HEK293 (cell line): ENCODE measurements around the gene PBX3.

ENCODE experiments used
- HOXC10 ChIP-seq: sonication (generic); formaldehyde crosslinking; IDR thresholded peaks from 2 replicates; pipeline ENCODE4 v1.8.1; 2023; ENCODE audit warnings: mild to moderate bottlenecking, missing genetic modification reagents
- MYNN ChIP-seq: fragments of 450-650 bp; formaldehyde crosslinking; IDR thresholded peaks from 2 replicates; pipeline ENCODE4 v1.5.1; 2016; ENCODE audit warnings: missing biosample characterization, missing genetic modification characterization, borderline replicate concordance
- OSR2 ChIP-seq: fragments of 450-650 bp; formaldehyde crosslinking; IDR thresholded peaks from 2 replicates; pipeline ENCODE4 v1.5.1; 2016; ENCODE audit warnings: missing biosample characterization, missing genetic modification characterization
- PRDM10 ChIP-seq: fragments of 450-650 bp; formaldehyde crosslinking; IDR thresholded peaks from 2 replicates; pipeline ENCODE4 v1.5.1; 2016; ENCODE audit warnings: missing biosample characterization, missing genetic modification characterization
- SALL2 ChIP-seq: fragments of 450-650 bp; formaldehyde crosslinking; IDR thresholded peaks from 2 replicates; pipeline ENCODE4 v1.5.0; 2017; ENCODE audit warnings: missing biosample characterization, mild to moderate bottlenecking, missing genetic modification characterization, borderline replicate concordance
- WT1 ChIP-seq: fragments of 450-650 bp; formaldehyde crosslinking; IDR thresholded peaks from 2 replicates; pipeline ENCODE4 v1.5.1; 2016; ENCODE audit warnings: missing biosample characterization, missing genetic modification characterization
- YY1 ChIP-seq: fragments of 450-650 bp; formaldehyde crosslinking; IDR thresholded peaks from 2 replicates; pipeline ENCODE4 v1.5.1; 2018; ENCODE audit warnings: missing biosample characterization, missing genetic modification characterization
- ZBTB17 ChIP-seq: fragments of 450-650 bp; formaldehyde crosslinking; IDR thresholded peaks from 2 replicates; pipeline ENCODE4 v1.5.1; 2016; ENCODE audit warnings: missing biosample characterization, missing genetic modification characterization
- ZNF114 ChIP-seq: fragments of 450-650 bp; formaldehyde crosslinking; IDR thresholded peaks from 2 replicates; pipeline ENCODE4 v1.5.0; 2017; ENCODE audit warnings: missing biosample characterization, missing genetic modification characterization
- ZNF121 ChIP-seq: fragments of 450-650 bp; formaldehyde crosslinking; IDR thresholded peaks from 2 replicates; pipeline ENCODE4 v1.5.1; 2016; ENCODE audit warnings: missing biosample characterization, missing genetic modification characterization
- ZNF133 ChIP-seq: fragments of 450-650 bp; formaldehyde crosslinking; IDR thresholded peaks from 2 replicates; pipeline ENCODE4 v1.5.1; 2016; ENCODE audit warnings: missing biosample characterization, missing genetic modification characterization
- ZNF214 ChIP-seq: fragments of 450-650 bp; formaldehyde crosslinking; IDR thresholded peaks from 2 replicates; pipeline ENCODE4 v1.5.1; 2017; ENCODE audit warnings: missing biosample characterization, mild to moderate bottlenecking, missing genetic modification characterization, borderline replicate concordance
- ZNF280D ChIP-seq: fragments of 450-650 bp; formaldehyde crosslinking; IDR thresholded peaks from 2 replicates; pipeline ENCODE4 v1.5.1; 2016; ENCODE audit warnings: missing biosample characterization, missing genetic modification characterization
- ZNF335 ChIP-seq: fragments of 450-650 bp; formaldehyde crosslinking; conservative IDR thresholded peaks from 2 replicates; pipeline ENCODE4 v1.5.1; 2016; ENCODE audit warnings: missing biosample characterization, missing genetic modification characterization
- ZNF350 ChIP-seq: fragments of 450-650 bp; formaldehyde crosslinking; IDR thresholded peaks from 2 replicates; pipeline ENCODE4 v1.5.0; 2017; ENCODE audit warnings: missing biosample characterization, mild to moderate bottlenecking, missing genetic modification characterization
- ZNF501 ChIP-seq: fragments of 450-650 bp; formaldehyde crosslinking; IDR thresholded peaks from 2 replicates; pipeline ENCODE4 v1.5.1; 2016; ENCODE audit warnings: missing biosample characterization, missing genetic modification characterization
- ZNF558 ChIP-seq: fragments of 450-650 bp; formaldehyde crosslinking; IDR thresholded peaks from 2 replicates; pipeline ENCODE4 v1.5.1; 2016; ENCODE audit warnings: missing biosample characterization, missing genetic modification characterization
- ZNF560 ChIP-seq: fragments of 450-650 bp; formaldehyde crosslinking; IDR thresholded peaks from 2 replicates; pipeline ENCODE4 v1.5.1; 2017; ENCODE audit warnings: missing biosample characterization, missing genetic modification characterization, borderline replicate concordance
- ZNF621 ChIP-seq: fragments of 450-650 bp; formaldehyde crosslinking; IDR thresholded peaks from 2 replicates; pipeline ENCODE4 v1.5.1; 2017; ENCODE audit warnings: missing biosample characterization, missing genetic modification characterization
- ZNF792 ChIP-seq: fragments of 450-650 bp; formaldehyde crosslinking; IDR thresholded peaks from 2 replicates; pipeline ENCODE4 v1.5.1; 2016; ENCODE audit warnings: missing biosample characterization, missing genetic modification characterization
- ZNF830 ChIP-seq: fragments of 450-650 bp; IDR thresholded peaks from 2 replicates; pipeline ENCODE4 v1.5.0; 2018; ENCODE audit warnings: missing biosample characterization, missing genetic modification characterization, low read depth, mild to moderate bottlenecking, moderate library complexity
- TF ChIP-seq, protein P1 (sequence below): sonication (generic); formaldehyde crosslinking; IDR thresholded peaks from 2 replicates; pipeline ENCODE4 v1.8.1; 2022; ENCODE audit warnings: mild to moderate bottlenecking, moderate library complexity, missing genetic modification reagents
- TF ChIP-seq, protein P2 (sequence below): fragments of 450-650 bp; formaldehyde crosslinking; IDR thresholded peaks from 2 replicates; pipeline ENCODE4 v1.5.1; 2016; ENCODE audit warnings: missing biosample characterization, missing genetic modification characterization
- TF ChIP-seq, protein P3 (sequence below): fragments of 450-650 bp; IDR thresholded peaks from 2 replicates; pipeline ENCODE4 v1.5.1; 2018; ENCODE audit warnings: missing biosample characterization, mild to moderate bottlenecking, missing genetic modification characterization
- TF ChIP-seq, protein P4 (sequence below): fragments of 450-650 bp; formaldehyde crosslinking; IDR thresholded peaks from 2 replicates; pipeline ENCODE4 v1.5.0; 2017; ENCODE audit warnings: missing biosample characterization, missing genetic modification characterization, borderline replicate concordance
- TF ChIP-seq, protein P5 (sequence below): fragments of 450-650 bp; formaldehyde crosslinking; IDR thresholded peaks from 2 replicates; pipeline ENCODE4 v1.5.1; 2016; ENCODE audit warnings: missing biosample characterization, missing genetic modification characterization

The PBX3 gene

DNA sequence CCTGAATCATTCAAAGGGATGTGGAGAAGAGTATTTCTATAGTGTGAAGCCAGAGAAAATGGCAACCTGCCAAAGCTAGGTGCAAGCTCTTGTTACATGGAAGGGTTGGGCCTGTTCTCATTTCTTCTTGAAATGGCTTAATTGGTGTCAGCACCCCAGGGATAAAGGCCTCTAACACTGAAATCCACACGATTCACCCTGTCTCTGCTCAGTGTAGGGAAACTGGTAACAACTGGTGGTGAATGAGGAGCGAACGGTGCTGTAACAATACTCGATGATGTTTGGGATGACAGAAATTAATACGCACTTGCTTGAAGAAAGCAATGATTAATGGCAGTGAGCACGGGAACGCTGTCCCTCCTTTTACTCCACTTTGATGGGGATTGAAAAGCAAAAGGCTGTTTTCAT lies 16.2 kb downstream of the PBX3 start (continued):
- TF ChIP-seq ZNF214 (tag by site-specific recombination) (no peak), ZNF560 (tag by site-specific recombination) (no peak), HOXC10 (CRISPR knock-in tag) (no peak), ZNF501 (tag by site-specific recombination) (no peak; the same call in 1 of the 2 replicates), WT1 (tag by site-specific recombination) (peak; percentile 83), ZNF558 (tag by site-specific recombination) (0 out of 2 replicates have a peak, but pooled peaks have one; percentile 27), ZNF350 (tag by site-specific recombination) (no peak), ZNF335 (tag by site-specific recombination) (0 out of 2 replicates have a peak, but pooled peaks have one; percentile 25), ZNF114 (tag by site-specific recombination) (no peak), OSR2 (tag by site-specific recombination) (peak; percentile 79), ZNF121 (tag by site-specific recombination) (no peak), ZBTB17 (tag by site-specific recombination) (peak; percentile 92), ZNF621 (tag by site-specific recombination) (no peak), ZNF792 (tag by site-specific recombination) (no peak), SALL2 (tag by site-specific recombination) (no peak), YY1 (no peak), ZNF830 (tag by site-specific recombination) (no peak), MYNN (tag by site-specific recombination) (no peak), ZNF133 (no peak), ZNF280D (tag by site-specific recombination) (no peak), PRDM10 (tag by site-specific recombination) (peak; percentile 48)
- TF ChIP-seq, protein P1, sequence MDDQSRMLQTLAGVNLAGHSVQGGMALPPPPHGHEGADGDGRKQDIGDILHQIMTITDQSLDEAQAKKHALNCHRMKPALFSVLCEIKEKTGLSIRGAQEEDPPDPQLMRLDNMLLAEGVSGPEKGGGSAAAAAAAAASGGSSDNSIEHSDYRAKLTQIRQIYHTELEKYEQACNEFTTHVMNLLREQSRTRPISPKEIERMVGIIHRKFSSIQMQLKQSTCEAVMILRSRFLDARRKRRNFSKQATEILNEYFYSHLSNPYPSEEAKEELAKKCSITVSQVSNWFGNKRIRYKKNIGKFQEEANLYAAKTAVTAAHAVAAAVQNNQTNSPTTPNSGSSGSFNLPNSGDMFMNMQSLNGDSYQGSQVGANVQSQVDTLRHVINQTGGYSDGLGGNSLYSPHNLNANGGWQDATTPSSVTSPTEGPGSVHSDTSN (CRISPR knock-in tag), result no peak
- TF ChIP-seq, protein P2, sequence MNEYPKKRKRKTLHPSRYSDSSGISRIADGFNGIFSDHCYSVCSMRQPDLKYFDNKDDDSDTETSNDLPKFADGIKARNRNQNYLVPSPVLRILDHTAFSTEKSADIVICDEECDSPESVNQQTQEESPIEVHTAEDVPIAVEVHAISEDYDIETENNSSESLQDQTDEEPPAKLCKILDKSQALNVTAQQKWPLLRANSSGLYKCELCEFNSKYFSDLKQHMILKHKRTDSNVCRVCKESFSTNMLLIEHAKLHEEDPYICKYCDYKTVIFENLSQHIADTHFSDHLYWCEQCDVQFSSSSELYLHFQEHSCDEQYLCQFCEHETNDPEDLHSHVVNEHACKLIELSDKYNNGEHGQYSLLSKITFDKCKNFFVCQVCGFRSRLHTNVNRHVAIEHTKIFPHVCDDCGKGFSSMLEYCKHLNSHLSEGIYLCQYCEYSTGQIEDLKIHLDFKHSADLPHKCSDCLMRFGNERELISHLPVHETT (tag by site-specific recombination), result no peak
- TF ChIP-seq, protein P3, sequence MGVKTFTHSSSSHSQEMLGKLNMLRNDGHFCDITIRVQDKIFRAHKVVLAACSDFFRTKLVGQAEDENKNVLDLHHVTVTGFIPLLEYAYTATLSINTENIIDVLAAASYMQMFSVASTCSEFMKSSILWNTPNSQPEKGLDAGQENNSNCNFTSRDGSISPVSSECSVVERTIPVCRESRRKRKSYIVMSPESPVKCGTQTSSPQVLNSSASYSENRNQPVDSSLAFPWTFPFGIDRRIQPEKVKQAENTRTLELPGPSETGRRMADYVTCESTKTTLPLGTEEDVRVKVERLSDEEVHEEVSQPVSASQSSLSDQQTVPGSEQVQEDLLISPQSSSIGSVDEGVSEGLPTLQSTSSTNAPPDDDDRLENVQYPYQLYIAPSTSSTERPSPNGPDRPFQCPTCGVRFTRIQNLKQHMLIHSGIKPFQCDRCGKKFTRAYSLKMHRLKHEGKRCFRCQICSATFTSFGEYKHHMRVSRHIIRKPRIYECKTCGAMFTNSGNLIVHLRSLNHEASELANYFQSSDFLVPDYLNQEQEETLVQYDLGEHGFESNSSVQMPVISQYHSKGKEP (tag by site-specific recombination), result peak; percentile 66
- TF ChIP-seq, protein P4, sequence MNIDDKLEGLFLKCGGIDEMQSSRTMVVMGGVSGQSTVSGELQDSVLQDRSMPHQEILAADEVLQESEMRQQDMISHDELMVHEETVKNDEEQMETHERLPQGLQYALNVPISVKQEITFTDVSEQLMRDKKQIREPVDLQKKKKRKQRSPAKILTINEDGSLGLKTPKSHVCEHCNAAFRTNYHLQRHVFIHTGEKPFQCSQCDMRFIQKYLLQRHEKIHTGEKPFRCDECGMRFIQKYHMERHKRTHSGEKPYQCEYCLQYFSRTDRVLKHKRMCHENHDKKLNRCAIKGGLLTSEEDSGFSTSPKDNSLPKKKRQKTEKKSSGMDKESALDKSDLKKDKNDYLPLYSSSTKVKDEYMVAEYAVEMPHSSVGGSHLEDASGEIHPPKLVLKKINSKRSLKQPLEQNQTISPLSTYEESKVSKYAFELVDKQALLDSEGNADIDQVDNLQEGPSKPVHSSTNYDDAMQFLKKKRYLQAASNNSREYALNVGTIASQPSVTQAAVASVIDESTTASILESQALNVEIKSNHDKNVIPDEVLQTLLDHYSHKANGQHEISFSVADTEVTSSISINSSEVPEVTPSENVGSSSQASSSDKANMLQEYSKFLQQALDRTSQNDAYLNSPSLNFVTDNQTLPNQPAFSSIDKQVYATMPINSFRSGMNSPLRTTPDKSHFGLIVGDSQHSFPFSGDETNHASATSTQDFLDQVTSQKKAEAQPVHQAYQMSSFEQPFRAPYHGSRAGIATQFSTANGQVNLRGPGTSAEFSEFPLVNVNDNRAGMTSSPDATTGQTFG (tag by site-specific recombination), result no peak
- TF ChIP-seq, protein P5, sequence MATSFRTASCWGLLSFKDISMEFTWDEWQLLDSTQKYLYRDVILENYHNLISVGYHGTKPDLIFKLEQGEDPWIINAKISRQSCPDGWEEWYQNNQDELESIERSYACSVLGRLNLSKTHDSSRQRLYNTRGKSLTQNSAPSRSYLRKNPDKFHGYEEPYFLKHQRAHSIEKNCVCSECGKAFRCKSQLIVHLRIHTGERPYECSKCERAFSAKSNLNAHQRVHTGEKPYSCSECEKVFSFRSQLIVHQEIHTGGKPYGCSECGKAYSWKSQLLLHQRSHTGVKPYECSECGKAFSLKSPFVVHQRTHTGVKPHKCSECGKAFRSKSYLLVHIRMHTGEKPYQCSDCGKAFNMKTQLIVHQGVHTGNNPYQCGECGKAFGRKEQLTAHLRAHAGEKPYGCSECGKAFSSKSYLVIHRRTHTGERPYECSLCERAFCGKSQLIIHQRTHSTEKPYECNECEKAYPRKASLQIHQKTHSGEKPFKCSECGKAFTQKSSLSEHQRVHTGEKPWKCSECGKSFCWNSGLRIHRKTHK (tag by site-specific recombination), result no peak
